IMR-90 (cell line): ENCODE data around the gene SPATA12. TPM values are rescaled to one million over a fixed set of nuclear protein-coding genes. Genes with fewer than 3 reads are reported as not detected.

ENCODE experiments used
- ATAC-seq: fragments of 200-7000 bp; cut with Tn5 transposase; 2 replicates; pipeline ENCODE4 v1.9.1; 2020; ENCODE audit warnings: low read depth, mild to moderate bottlenecking, moderate library complexity
- BruUV-seq: library from RNA; stranded (reverse); fragments of 400-500 nt; replicated peaks from 2 replicates; lab custom pipeline; 2021; lab: Mats Ljungman, UMichigan
- CTCF ChIA-PET: fragments of 300-600 bp; formaldehyde crosslinking; extraction: SDS; loops from one replicate; lab custom pipeline; 2021; ENCODE audit warnings: antibody characterized with exemption; lab: Yijun Ruan, JAX
- POLR2A ChIA-PET: fragments of 300-600 bp; sonication (Branson Sonifier 250); formaldehyde crosslinking; loops from one replicate; lab custom pipeline; 2022; ENCODE audit warnings: antibody characterized with exemption; ENCODE audit not compliant: unreplicated experiment; lab: Charles Lee
- DNase-seq: peaks from one replicate; pipeline ENCODE4 v3.0.0; 2013
- H2AFZ ChIP-seq: replicated peaks from 2 replicates; pipeline ENCODE3; 2013; ENCODE audit warnings: low read length, mild to moderate bottlenecking; ENCODE audit not compliant: poor library complexity
- H2AK5ac ChIP-seq: 2 replicates; pipeline ENCODE4 v1.6.1; 2013; ENCODE audit warnings: low read depth, low read length, inconsistent platforms
- H2AK9ac ChIP-seq: replicated peaks from 2 replicates; pipeline ENCODE3; 2013; ENCODE audit warnings: mild to moderate bottlenecking, low read depth, low read length, moderate library complexity; ENCODE audit not compliant: poor library complexity
- H2BK120ac ChIP-seq: 2 replicates; pipeline ENCODE4 v1.6.1; 2013; ENCODE audit warnings: low read depth, low read length, inconsistent platforms
- H2BK15ac ChIP-seq: 3 replicates; pipeline ENCODE4 v1.6.1; 2013; ENCODE audit warnings: low read depth, low read length, inconsistent platforms
- H2BK20ac ChIP-seq: 2 replicates; pipeline ENCODE4 v1.6.1; 2013; ENCODE audit warnings: low read depth, mild to moderate bottlenecking, inconsistent platforms, low read length, moderate library complexity
- H2BK5ac ChIP-seq: 2 replicates; pipeline ENCODE4 v1.6.1; 2013; ENCODE audit warnings: mild to moderate bottlenecking, low read depth, low read length, inconsistent platforms; ENCODE audit not compliant: poor library complexity, severe bottlenecking
- H3K14ac ChIP-seq: replicated peaks from 2 replicates; pipeline ENCODE4 v1.6.1; 2013; ENCODE audit warnings: low read depth, low read length, inconsistent platforms
- H3K18ac ChIP-seq: 2 replicates; pipeline ENCODE4 v1.6.1; 2013; ENCODE audit warnings: low read depth, low read length, control low read depth
- H3K23ac ChIP-seq: 2 replicates; pipeline ENCODE4 v1.6.1; 2013; ENCODE audit warnings: low read depth, low read length, inconsistent platforms
- H3K27ac ChIP-seq: 2 replicates; pipeline ENCODE4 v1.5.1; 2013; ENCODE audit warnings: mild to moderate bottlenecking, control low read depth, low read length; ENCODE audit not compliant: insufficient read depth
- H3K27me3 ChIP-seq: 2 replicates; pipeline ENCODE4 v1.6.1; 2013; ENCODE audit warnings: low read length; ENCODE audit not compliant: control insufficient read depth, insufficient read depth
- H3K36me3 ChIP-seq: 2 replicates; pipeline ENCODE4 v1.6.1; 2013; ENCODE audit warnings: low read length, mixed read lengths; ENCODE audit not compliant: control insufficient read depth, insufficient read depth
- H3K4ac ChIP-seq: 2 replicates; pipeline ENCODE4 v1.6.1; 2013; ENCODE audit warnings: low read depth, low read length, inconsistent platforms
- H3K4me1 ChIP-seq: 2 replicates; pipeline ENCODE4 v1.6.1; 2013; ENCODE audit warnings: low read length, mixed read lengths; ENCODE audit not compliant: control insufficient read depth, insufficient read depth
- H3K4me2 ChIP-seq: 2 replicates; pipeline ENCODE4 v1.6.1; 2013; ENCODE audit warnings: low read depth, mild to moderate bottlenecking, control low read depth, low read length, moderate library complexity
- H3K4me3 ChIP-seq: 2 replicates; pipeline ENCODE4 v1.5.1; 2013; ENCODE audit warnings: low read depth, mild to moderate bottlenecking, control low read depth, low read length, moderate library complexity; ENCODE audit not compliant: insufficient read depth
- H3K56ac ChIP-seq: 2 replicates; pipeline ENCODE4 v1.6.1; 2013; ENCODE audit warnings: low read length, inconsistent platforms; ENCODE audit not compliant: insufficient read depth; ENCODE audit errors: extremely low read depth
- H3K79me1 ChIP-seq, 2 experiments: 2 replicates each; pipeline ENCODE4 v1.6.1; 2013; ENCODE audit warnings: low read length in 2 of 2, inconsistent platforms in 1 of 2, low read depth in 1 of 2
- H3K9ac ChIP-seq: 2 replicates; pipeline ENCODE4 v1.6.1; 2013; ENCODE audit warnings: low read depth, low read length, control low read depth
- H3K9me1 ChIP-seq: 2 replicates; pipeline ENCODE4 v1.6.1; 2013; ENCODE audit warnings: low read length, inconsistent platforms; ENCODE audit not compliant: insufficient read depth
- H3K9me3 ChIP-seq: 2 replicates; pipeline ENCODE4 v1.6.1; 2013; ENCODE audit warnings: low read length; ENCODE audit not compliant: control insufficient read depth, insufficient read depth
- H4K20me1 ChIP-seq: 2 replicates; pipeline ENCODE4 v1.6.1; 2013; ENCODE audit warnings: low read length, inconsistent platforms; ENCODE audit not compliant: insufficient read depth
- H4K5ac ChIP-seq: 2 replicates; pipeline ENCODE4 v1.6.1; 2013; ENCODE audit warnings: mild to moderate bottlenecking, low read depth, low read length, control low read depth
- H4K8ac ChIP-seq, 2 experiments: 2 replicates each; pipeline ENCODE4 v1.6.1; 2013; ENCODE audit warnings: low read depth in 2 of 2, low read length in 2 of 2, control low read depth in 1 of 2, inconsistent platforms in 1 of 2
- H4K91ac ChIP-seq: 2 replicates; pipeline ENCODE4 v1.6.1; 2013; ENCODE audit warnings: low read depth, low read length, inconsistent platforms; ENCODE audit not compliant: insufficient read depth
- CEBPB ChIP-seq: IDR thresholded peaks from 2 replicates; pipeline ENCODE4 v1.6.1; 2012; ENCODE audit warnings: low read depth, low read length, improper control_type of control experiment
- CTCF ChIP-seq: conservative IDR thresholded peaks from 2 replicates; pipeline ENCODE4 v1.5.1; 2012; ENCODE audit warnings: mild to moderate bottlenecking, low read depth, low read length, improper control_type of control experiment
- FOS ChIP-seq: fragments of 150-350 bp; IDR thresholded peaks from 2 replicates; pipeline ENCODE4 v1.6.1; 2016; ENCODE audit warnings: low read depth, low read length
- SMC3 ChIP-seq: fragments of 150-350 bp; IDR thresholded peaks from 2 replicates; pipeline ENCODE4 v1.6.1; 2016; ENCODE audit warnings: low read depth, mild to moderate bottlenecking, antibody characterized with exemption, low read length, moderate library complexity
- WGBS, 2 experiments: methylation state at CpG; one replicate each; pipeline versions ENCODE4 v1.1.5 to v1.1.7; 2013; ENCODE audit warnings: missing lambda C conversion rate in 2 of 2; ENCODE audit not compliant: insufficient read length in 1 of 2; ENCODE audit errors: extremely low coverage in 2 of 2; 5-methylcytosine and 5-hydroxymethylcytosine counted together
- dilution Hi-C: fragments of 300-500 bp; cut with HindIII; formaldehyde crosslinking; loops from one replicate; pipeline ENCODE4 v1.14.3; 2018; ENCODE audit warnings: low sequenced_read_pairs; ENCODE audit not compliant: unreplicated experiment
- in situ Hi-C: fragments of 300-500 bp; cut with MboI; formaldehyde crosslinking; loops from 3 replicates; pipeline ENCODE4 v1.14.3; 2019; ENCODE audit warnings: low sequenced_read_pairs, inconsistent platforms, mixed read lengths
- intact Hi-C: fragments of 100-400 bp; cut with micrococcal nuclease; formaldehyde crosslinking; loops from 2 replicates; pipeline ENCODE4 v1.10.0; 2022
- polyA plus RNA-seq, 3 experiments: library from polyadenylated mRNA; depleted of rRNA; stranded (reverse); fragments of >200 nt; gene quantifications; 2 replicates each; pipeline ENCODE4 v1.2.3, GENCODE V29; 2012; ENCODE audit warnings: low replicate concordance in 1 of 3
- total RNA-seq: library from RNA; depleted of rRNA; stranded (reverse); fragments of >200 nt; gene quantifications from 2 replicates; pipeline ENCODE4 v1.2.3, GENCODE V29; 2012

The SPATA12 gene
- total and polyA plus RNA-seq, 2 of the 4 experiments (the other 2 are of a cell fraction): under 0.01 TPM; not detected in 1

GRCh38 chr3:57025237-57025636, 35.2 kb upstream of the SPATA12 start:
- DNase-seq (no peak), ATAC-seq (no peak)
- ChIA-PET CTCF (no interaction called here), POLR2A (no interaction called here)
- Histone ChIP-seq H3K18ac (no peak overlapping the region), H2BK120ac (no peak overlapping the region), H4K20me1 (no peaks in the 10 kb centered on the region), H3K79me1 (no peaks in the 10 kb centered on the region), H2BK20ac (no peak overlapping the region), H3K9me3 (no peaks in the 10 kb centered on the region), H3K14ac (no peak overlapping the region), H4K8ac (no peak overlapping the region), H3K27ac (no peak overlapping the region), H2AK9ac (no peak overlapping the region), H2BK15ac (no peak overlapping the region), H3K4me3 (no peak overlapping the region), H4K5ac (no peak overlapping the region), H3K36me3 (no peaks in the 10 kb centered on the region), H2AK5ac (no peak overlapping the region), H4K91ac (no peak overlapping the region), H3K9me1 (no peaks in the 10 kb centered on the region), H3K4ac (no peak overlapping the region), H3K9ac (no peak overlapping the region), H3K27me3 (peaks cover 2% of the 10 kb centered on the region; the same call in 1 of the 2 replicates), H3K56ac (no peak overlapping the region), H3K4me2 (no peak overlapping the region), H3K4me1 (no peaks in the 10 kb centered on the region; the same call in 1 of the 2 replicates), H3K23ac (no peak overlapping the region), H2BK5ac (no peak overlapping the region), H2AFZ (no peak overlapping the region)
- intact Hi-C loops: no loop called here
- in situ Hi-C loops: no loop called here
- dilution Hi-C loops: no loop called here
- no peak for TF ChIP-seq CEBPB
- TF ChIP-seq SMC3: no peak
- TF ChIP-seq CTCF: no peak
- TF ChIP-seq FOS: no peak
- BruUV-seq: no TSS peak
- no CpG with 5 or more reads among the region's 3 CpGs for WGBS, 2 experiments
